ENCODE measurements around the gene TPM4.

Gene TPM4

GRCh38 chr19:16089010-16089846 is 12.9 kb downstream of the TPM4 start:
- Histone ChIP-seq H3K4me3 (replicated peaks; ENCODE audit: low read depth, low read length) (no peak overlapping the region), H3K36me3 (ENCODE audit: control insufficient read depth, insufficient read depth, low read length) (peaks cover 54% of the 10 kb centered on the region)
- DNase-seq (ENCODE audit: extremely low read depth, insufficient read length), result no peak

GRCh38 chr19:16091546-16092475 is 15.5 kb downstream of the TPM4 start:
- no peak for DNase-seq (ENCODE audit: extremely low read depth, insufficient read length)
- Histone ChIP-seq H3K36me3 (ENCODE audit: control insufficient read depth, insufficient read depth, low read length) (peaks cover 56% of the 10 kb centered on the region), H3K4me3 (replicated peaks; ENCODE audit: low read depth, low read length) (no peak overlapping the region), H3K27me3 (replicated peaks; ENCODE audit: control insufficient read depth, insufficient read depth, low read length) (no peaks in the 10 kb centered on the region)
- no peak for TF ChIP-seq CTCF (IDR thresholded peaks at IDR 0.05; ENCODE audit: insufficient read depth, low read length, poor library complexity, severe bottlenecking)

More at GRCh38 chr19:16089010-16089846, 12.9 kb downstream of the TPM4 start:
- H3K27me3 ChIP-seq (replicated peaks; ENCODE audit: control insufficient read depth, insufficient read depth, low read length), result no peaks in the 10 kb centered on the region
- TF ChIP-seq CTCF (IDR thresholded peaks at IDR 0.05; ENCODE audit: insufficient read depth, low read length, poor library complexity, severe bottlenecking), result no peak

GRCh38 chr19:16094360-16095070 is 18.2 kb downstream of the TPM4 start:
- Histone ChIP-seq H3K36me3 (ENCODE audit: control insufficient read depth, insufficient read depth, low read length) (peaks cover 45% of the 10 kb centered on the region), H3K27me3 (replicated peaks; ENCODE audit: control insufficient read depth, insufficient read depth, low read length) (no peaks in the 10 kb centered on the region), H3K4me3 (replicated peaks; ENCODE audit: low read depth, low read length) (no peak overlapping the region)
- DNase-seq (ENCODE audit: extremely low read depth, insufficient read length), result no peak
- no peak for TF ChIP-seq CTCF (IDR thresholded peaks at IDR 0.05; ENCODE audit: insufficient read depth, low read length, poor library complexity, severe bottlenecking)

- no peak for DNase-seq (ENCODE audit: extremely low read depth, insufficient read length)
- no peak for TF ChIP-seq CTCF (IDR thresholded peaks at IDR 0.05; ENCODE audit: insufficient read depth, low read length, poor library complexity, severe bottlenecking)
- H3K27me3 ChIP-seq (replicated peaks; ENCODE audit: control insufficient read depth, insufficient read depth, low read length), result no peaks in the 10 kb centered on the region
- no peak overlapping the region for H3K4me3 ChIP-seq (replicated peaks; ENCODE audit: low read depth, low read length)
- H3K36me3 ChIP-seq (ENCODE audit: control insufficient read depth, insufficient read depth, low read length), result peaks cover 44% of the 10 kb centered on the region
Observed at GRCh38 chr19:16095071-16095571, 18.8 kb downstream of the TPM4 start.

GRCh38 chr19:16096280-16096855 is 20.1 kb downstream of the TPM4 start:
- Histone ChIP-seq H3K36me3 (ENCODE audit: control insufficient read depth, insufficient read depth, low read length) (peaks cover 38% of the 10 kb centered on the region), H3K27me3 (replicated peaks; ENCODE audit: control insufficient read depth, insufficient read depth, low read length) (no peaks in the 10 kb centered on the region), H3K4me3 (replicated peaks; ENCODE audit: low read depth, low read length) (no peak overlapping the region)
- no peak for DNase-seq (ENCODE audit: extremely low read depth, insufficient read length)
- TF ChIP-seq CTCF (IDR thresholded peaks at IDR 0.05; ENCODE audit: insufficient read depth, low read length, poor library complexity, severe bottlenecking), result no peak

Data from GM06990 (cell line).